ENCODE measurements around the gene ACTR5.
"Not testable (repeated sequence)": the region's sequence is repeated elsewhere in the genome, so short reads cannot be mapped to it uniquely, and the experiment has no call there.

ACTR5 gene

DNA sequence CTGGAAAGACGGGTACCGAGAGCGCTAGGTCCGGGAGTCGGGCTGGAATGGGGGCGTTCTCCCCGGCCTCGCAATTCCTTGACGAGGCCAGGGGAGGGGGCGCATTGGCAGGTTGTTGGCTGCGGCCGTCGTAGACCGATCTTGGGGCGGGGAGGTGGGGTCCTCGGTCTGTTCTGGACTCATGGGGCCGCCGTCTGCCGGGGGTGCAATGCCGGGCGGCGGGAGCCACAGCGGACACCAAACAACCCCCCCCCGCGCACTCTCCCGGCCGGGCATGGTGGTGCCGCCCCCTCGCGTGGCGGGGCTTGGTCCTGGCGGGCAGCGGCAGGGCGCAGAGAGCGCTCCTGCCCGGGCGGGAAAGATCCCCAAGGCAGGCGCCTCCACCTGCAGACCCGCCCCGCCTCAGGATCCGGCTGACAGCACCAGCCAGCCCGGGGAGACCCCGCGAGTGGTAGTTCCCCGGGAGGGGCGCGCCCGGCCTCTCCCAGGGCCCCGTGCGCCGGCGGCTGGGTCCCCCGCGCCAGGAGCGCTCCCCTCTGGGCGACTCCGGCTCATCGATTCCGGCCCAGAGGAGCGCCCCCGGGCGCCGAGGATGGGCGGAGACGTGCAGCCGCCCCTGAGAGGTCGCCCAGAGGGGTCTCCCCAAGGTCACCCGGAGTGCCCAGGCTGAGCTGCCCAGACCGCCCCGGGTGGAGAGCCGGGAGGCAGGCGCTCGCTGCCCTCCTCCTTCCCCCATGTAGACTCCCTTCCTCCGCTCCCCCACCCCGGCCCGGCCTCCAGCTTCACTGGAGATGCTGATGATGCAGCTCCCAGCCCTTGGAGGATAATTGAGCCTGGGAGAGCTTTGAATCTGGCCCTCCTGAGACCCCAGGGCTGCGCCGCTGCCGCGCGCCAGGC, 57.9 kb downstream of the ACTR5 start:
- DNase-seq (ENCODE audit: low read depth), result no peak

DNA sequence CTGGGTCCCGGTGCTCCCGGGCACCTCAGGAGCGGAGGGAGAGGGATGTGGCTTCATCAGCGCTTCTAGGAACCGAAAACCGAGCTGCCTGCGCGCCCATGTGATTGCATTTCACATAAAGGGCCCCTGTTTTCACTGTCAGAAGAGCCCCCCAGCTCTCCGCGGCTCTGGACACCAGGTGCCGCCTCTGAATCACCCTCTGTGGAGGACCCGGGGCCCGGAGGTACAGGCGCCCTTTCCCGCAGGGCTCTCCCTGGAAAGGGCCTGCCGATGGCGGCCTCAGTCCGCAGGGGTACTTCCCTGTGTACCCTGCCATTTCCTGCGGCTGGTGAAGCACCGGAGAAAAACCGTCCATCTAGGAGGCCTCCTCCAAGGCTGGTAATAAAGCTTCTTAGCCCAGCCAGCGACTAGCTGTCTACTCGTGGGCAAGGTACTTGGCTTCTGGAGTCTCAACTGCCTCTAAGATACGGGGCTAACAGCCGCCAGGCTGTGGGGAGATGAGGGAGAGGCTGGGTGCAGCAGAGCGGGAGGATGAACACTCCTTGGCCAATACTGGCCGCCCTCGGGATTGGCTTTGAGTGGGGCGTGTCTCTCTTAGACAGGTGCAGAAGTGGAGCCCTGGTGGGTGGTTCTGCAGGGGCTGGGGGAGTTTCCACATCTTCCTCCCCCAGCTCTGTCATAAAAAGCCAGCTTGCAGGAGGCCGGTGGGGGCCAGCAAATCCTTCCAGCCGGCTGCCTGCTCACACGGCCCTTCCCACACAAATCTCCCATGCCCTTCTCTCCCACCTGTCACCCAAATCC, 58.8 kb downstream of the ACTR5 start:
- DNase-seq (ENCODE audit: low read depth), result no peak

DNA sequence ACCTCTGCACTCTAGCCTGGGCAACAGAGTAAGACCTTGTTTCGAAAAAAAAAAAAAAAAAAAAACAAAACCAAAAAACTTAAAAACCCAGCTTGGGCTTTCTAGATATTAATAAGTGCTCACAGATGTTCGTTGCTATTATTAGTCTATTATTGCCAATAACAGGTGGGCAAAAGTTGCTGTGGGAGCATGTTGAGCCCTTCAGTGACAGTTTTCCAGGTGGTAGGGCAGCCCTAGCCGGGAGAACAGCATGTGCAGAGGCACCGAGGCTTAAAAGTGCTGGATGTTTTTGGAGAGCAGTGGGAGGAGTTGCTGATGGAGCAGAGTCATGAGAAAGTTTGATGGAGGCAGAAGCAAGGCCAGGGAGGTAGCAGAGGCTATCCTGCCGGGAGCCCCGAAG, 61.7 kb downstream of the ACTR5 start:
- DNase-seq (ENCODE audit: low read depth), result no peak

DNA sequence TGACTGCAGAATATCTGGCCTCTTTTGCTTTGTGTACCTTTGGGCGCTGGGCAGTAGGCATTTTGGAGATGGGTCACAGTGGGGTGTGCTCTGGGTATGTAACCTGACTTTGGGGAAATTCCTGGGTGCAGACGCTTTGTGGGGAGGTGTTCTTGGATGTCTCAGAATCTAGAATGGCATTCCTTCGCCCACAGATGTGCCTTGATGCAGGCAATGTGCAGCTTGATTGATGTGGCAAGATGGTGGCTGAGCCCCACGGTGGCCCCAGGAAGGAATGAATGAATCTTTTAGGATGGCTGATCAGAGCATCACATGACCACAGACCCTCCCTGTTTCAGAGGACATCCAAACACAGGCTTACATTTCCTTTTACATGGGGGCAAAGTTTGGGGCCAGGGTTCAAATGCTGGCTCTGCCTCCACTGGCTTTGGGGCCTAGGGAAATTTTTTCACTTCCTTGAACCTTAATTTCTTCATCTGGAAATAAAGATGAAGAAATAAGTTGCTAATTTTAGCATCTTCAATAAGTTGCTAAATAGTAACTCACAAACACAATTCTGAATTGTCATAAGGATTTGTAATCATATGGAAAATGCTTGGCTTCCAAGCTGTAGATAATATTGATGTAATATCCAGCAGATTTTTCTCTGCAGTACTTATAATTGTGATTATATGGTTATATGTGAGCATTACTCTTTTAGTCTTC, 62.8 kb downstream of the ACTR5 start:
- no peak for DNase-seq (ENCODE audit: low read depth)

DNA sequence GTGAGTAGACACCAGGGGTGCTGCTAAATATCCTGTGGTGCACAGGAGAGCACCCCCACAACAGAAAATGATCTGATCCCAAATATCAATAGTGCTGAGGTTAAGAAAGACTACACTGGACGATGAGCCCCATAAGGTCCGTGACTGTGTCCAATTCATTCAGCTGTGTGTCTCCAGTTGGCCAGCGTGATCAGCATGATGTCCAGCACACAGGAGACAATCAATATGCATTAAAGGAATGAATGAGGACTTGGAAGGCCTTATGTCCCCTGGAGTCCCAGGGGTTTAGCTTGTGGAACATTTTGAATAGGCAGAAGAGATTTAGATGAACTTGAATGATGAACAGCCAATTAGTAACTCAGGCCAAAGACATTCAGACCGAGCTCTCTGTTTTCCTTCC, 63.5 kb downstream of the ACTR5 start:
- no peak for DNase-seq (ENCODE audit: low read depth)

DNA sequence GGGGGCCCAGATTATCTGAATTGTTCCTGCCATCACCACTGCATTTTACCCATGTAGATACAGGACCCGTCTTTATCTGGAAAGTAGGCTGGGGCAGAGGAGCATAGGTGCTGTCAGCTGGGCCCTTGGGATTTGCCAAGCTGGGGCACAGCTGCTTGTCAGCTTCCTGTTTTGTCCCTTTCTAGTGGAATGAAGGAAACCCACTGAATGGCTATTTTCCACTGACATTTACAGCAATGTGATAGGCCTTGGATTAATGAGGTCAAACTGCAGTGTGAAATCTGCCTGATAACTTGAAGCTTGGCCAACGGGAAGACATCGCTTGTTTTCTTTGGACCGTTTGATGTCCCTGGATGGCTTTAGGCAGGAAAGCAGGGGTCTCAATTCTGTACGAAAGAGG, 63.9 kb downstream of the ACTR5 start:
- DNase-seq (ENCODE audit: low read depth), result no peak

DNA sequence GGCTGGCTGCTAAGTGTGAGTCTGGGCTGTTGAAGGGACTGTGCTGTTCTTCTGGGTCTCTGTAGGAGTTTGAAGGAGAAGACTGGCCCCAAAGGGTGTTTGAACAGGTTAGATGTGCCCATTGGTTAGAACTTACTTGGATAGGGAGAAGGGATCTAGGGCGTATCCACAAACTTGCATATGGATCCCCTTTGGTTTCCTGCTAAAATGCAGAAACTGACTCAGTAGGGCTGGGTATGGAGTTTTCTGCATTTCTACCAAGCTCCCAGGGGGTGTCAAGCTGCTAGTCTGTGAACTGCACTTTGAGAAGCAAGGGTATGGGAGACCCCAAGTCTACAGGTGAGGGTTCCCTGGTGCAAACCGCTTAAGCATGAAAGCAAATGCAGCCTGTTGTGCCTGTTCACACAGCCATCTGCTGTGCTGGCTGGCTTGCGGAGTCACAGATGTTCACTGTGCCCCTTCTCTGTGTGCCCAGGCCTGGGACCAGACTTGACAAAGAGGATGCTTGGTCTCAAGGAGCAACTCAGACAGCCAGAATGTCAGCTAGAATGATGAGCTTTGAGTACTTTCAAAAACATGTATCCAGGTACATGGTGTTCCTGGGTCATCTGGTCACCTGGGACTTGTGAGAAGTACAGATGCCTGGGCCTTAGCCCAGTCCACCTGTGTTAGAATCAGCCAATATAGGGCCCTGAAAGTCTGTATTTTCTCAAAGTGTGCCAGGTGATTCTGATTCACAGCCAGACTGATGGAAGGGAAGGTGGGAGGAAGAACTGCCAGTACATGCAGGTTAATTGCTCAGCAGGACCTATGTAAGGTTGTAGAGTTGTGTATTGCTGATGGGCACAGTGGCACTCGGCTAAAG, 64.7 kb downstream of the ACTR5 start:
- DNase-seq (ENCODE audit: low read depth), result no peak

DNA sequence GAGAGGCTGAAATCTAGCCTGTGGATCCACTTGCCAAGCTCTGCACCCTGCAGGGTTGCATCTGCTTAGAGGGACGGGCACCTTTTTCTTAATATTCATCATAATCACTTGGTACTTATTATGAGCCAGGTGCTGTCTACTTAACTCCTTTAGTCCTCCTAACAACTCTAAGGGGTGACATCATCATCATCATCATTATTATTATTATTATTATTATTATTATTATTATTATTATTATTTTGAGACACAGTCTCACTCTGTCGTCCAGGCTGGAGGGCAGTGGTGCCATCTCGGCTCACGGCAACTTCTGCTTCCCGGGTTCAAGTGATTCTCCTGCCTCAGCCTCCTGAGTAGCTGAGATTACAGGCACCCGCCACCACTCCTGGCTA, 65.3 kb downstream of the ACTR5 start:
- DNase-seq (ENCODE audit: low read depth), result not testable (repeated sequence)

DNA sequence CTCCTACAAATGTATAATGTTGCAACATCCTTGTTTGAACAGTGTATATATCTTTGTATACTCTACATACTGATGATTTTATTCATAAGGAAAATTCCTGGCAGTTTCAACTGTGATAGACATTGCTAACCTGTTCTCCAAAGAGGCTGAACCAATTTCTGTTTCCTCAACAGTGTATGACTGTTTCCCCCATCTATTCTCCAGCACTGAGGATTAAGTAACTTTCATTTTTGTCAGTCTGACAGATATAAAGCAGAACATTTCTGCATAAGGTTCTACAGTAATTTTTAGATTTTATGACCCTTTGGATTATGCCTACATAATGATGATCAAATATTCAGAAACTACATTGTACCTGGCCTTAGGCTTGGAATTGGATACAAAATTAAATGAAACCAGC, 67.2 kb downstream of the ACTR5 start:
- DNase-seq (ENCODE audit: low read depth), result no peak

DNA sequence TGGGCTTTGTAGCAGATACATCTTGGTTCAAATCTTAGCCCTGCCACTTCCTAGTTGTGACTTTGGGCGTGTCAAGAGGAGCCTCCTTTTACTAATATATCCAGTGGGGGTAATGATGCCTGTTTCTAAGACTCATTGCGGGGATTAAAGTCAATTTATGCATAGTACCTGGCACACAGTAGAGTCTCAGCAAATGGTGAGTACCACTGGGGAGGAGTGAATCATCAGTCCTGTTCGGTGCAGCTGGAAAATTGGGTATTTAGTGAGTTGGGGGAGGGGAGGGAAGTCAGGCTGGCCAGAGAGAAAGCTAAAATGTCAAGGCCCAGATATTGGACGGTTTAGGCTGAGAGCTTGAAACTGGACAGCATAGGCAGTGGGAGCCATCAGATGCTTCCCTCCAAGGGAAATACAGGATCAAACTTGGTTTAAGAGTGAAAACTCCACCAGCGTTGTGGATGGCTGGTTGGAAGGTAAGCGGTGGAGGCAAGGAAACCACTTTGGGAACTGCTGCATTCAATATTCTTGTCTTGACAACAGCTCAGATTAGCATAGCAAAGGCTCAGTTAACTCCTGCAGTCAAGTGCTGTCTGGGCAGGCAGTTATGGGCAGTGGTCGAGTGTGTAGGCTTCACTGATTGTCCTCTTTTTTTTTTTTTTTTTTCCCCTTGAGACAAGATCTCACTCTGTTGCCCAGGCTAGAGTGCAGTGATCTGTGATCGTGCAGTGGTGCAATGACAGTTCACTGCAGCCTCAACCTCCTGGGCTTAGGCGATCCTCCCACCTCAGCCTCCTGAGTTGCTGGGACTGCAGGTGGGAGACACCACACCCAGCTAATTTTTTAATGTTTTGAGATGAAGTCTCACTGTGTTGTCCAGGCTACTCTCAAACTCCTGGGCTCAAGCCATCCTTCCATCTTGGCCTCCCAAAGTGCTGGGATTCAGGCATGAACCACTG, 70.1 kb downstream of the ACTR5 start:
- no peak for DNase-seq (ENCODE audit: low read depth)
